HEK293T (cell line): Measurements from ENCODE around the gene NAT10.

Experiments
- CTCF ChIA-PET: fragments of 350-600 bp; formaldehyde crosslinking; extraction: SDS; loops from one replicate; lab custom pipeline; 2021; ENCODE audit warnings: antibody characterized with exemption, inconsistent platforms; lab: Yijun Ruan, JAX
- POLR2A ChIA-PET: fragments of 350-600 bp; formaldehyde crosslinking; extraction: SDS; loops from one replicate; lab custom pipeline; 2020; ENCODE audit warnings: antibody characterized with exemption, inconsistent platforms; lab: Yijun Ruan, JAX
- DNase-seq: peaks from one replicate; pipeline ENCODE4 v3.0.0; 2012; ENCODE audit warnings: mixed read lengths; ENCODE audit errors: extremely low spot score
- ARNT ChIP-seq: fragments of 450-650 bp; IDR thresholded peaks from 2 replicates; pipeline ENCODE4 v1.6.1; 2017; ENCODE audit warnings: mild to moderate bottlenecking
- BHLHE40 ChIP-seq: fragments of 450-650 bp; IDR thresholded peaks from 2 replicates; pipeline ENCODE4 v1.6.1; 2016; ENCODE audit warnings: mild to moderate bottlenecking, moderate library complexity, borderline replicate concordance
- CTBP1 ChIP-seq: fragments of 450-650 bp; IDR thresholded peaks from 2 replicates; pipeline ENCODE4 v1.6.1; 2016; ENCODE audit warnings: borderline replicate concordance
- ELF4 ChIP-seq: fragments of 450-650 bp; IDR thresholded peaks from 2 replicates; pipeline ENCODE4 v1.6.1; 2017; ENCODE audit warnings: antibody characterized with exemption
- FOXA1 ChIP-seq: fragments of 450-650 bp; IDR thresholded peaks from 2 replicates; pipeline ENCODE4 v1.6.1; 2016; ENCODE audit warnings: mild to moderate bottlenecking
- FOXK2 ChIP-seq: fragments of 450-650 bp; IDR thresholded peaks from 2 replicates; pipeline ENCODE4 v1.6.1; 2016; ENCODE audit warnings: mild to moderate bottlenecking
- FOXM1 ChIP-seq: fragments of 450-650 bp; IDR thresholded peaks from 2 replicates; pipeline ENCODE4 v1.6.1; 2017; ENCODE audit warnings: mild to moderate bottlenecking, borderline replicate concordance
- HDGF ChIP-seq: fragments of 450-650 bp; IDR thresholded peaks from 2 replicates; pipeline ENCODE4 v1.6.1; 2017; ENCODE audit warnings: antibody characterized with exemption, borderline replicate concordance
- L3MBTL2 ChIP-seq: fragments of 450-650 bp; conservative IDR thresholded peaks from 2 replicates; pipeline ENCODE4 v1.6.1; 2016; ENCODE audit warnings: mild to moderate bottlenecking
- LEF1 ChIP-seq: fragments of 450-650 bp; IDR thresholded peaks from 2 replicates; pipeline ENCODE4 v1.6.1; 2017; ENCODE audit warnings: mild to moderate bottlenecking, borderline replicate concordance
- NFRKB ChIP-seq: fragments of 450-650 bp; IDR thresholded peaks from 2 replicates; pipeline ENCODE4 v1.6.1; 2016; ENCODE audit warnings: mild to moderate bottlenecking, moderate library complexity
- SP1 ChIP-seq: fragments of 450-650 bp; IDR thresholded peaks from 2 replicates; pipeline ENCODE4 v1.6.1; 2017
- SUZ12 ChIP-seq: fragments of 450-650 bp; IDR thresholded peaks from 2 replicates; pipeline ENCODE4 v1.6.1; 2016; ENCODE audit warnings: mild to moderate bottlenecking
- TARDBP ChIP-seq: fragments of 450-650 bp; IDR thresholded peaks from 2 replicates; pipeline ENCODE4 v1.6.1; 2016
- ZNF384 ChIP-seq: fragments of 450-650 bp; IDR thresholded peaks from 2 replicates; pipeline ENCODE4 v1.6.1; 2016
- TF ChIP-seq, protein P1 (sequence below): fragments of 450-650 bp; IDR thresholded peaks from 2 replicates; pipeline ENCODE4 v1.6.1; 2016

Gene NAT10

DNA sequence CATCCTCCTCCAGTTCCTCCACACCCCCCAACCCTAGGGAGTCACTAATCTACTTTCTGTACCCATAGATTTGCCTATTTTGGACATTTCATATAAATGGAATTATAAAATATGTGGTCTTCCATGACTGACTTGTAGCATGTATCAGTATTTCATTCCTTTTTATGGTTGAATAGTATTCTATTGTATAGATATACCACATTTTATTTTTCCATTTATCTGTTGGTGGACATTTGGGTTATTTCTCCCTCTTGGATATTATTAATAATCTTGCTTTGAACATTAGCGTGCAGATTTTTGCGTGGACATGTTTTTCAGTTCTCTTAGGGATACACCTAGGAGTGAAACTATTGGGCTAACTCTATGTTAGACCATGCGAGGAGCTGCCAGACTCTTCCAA lies 23.4 kb downstream of the NAT10 start:
- no peak for TF ChIP-seq HDGF
- no peak for TF ChIP-seq SUZ12
- POLR2A ChIA-PET: no interaction called here
- CTCF ChIA-PET: no interaction called here
- DNase-seq: no peak

DNA sequence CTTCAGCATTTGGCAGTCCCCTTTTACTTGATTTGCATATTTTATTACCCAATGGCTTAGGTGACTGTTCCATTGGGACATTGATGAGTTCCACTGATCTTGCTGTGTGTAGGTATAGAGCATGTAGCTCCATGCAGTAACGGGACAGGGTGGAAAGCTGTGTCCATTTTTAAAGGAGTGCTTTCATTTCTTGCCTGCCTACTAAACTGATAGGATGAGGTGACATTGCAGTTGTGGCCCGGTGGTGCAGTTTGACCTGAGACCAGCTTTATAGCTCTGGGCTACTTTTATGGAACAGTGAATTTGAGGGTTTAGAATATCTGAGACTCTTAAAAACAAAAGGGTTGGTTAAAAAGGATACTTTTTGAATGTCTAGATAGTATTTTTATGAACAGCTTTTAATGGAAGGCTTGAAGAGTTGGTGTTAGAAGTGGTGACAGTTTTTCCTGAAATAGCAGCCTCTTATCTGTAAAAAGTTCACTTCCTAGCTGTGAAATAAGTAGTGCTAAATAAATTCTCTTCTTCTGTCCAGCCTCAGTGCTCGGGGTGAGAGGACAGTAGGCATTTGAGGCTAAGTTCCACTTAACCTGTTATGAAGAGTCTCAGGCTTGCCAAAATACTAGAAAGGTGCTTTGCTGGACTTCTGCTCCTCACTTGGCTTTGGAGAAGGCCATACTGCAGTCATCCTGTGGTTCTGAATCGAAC lies 27.0 kb downstream of the NAT10 start:
- CTCF ChIA-PET: no interaction called here
- TF ChIP-seq CTBP1 (no peak), SUZ12 (no peak), BHLHE40 (no peak), HDGF (no peak), FOXK2 (no peak)
- DNase-seq: no peak
- POLR2A ChIA-PET: no interaction called here

DNA sequence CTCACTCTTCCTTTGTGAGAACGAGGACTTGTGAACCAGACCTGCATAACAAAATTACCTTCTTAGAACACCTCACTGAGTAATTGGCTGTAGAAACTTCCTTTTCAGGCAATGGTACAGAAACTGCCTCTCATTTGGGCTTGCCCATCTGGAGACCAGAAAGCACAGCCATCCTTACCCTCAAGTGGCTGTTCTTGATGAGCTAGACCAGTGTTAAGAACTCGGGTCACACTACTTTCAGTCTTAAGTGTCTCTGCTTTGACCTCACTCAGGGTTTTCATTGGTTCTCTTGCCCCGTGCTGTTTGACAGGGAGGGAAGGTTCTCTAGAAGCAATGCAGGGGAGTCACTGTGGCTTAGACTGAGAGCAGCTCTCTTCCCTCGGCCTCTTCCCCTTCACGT lies 29.3 kb downstream of the NAT10 start:
- DNase-seq: no peak

DNA sequence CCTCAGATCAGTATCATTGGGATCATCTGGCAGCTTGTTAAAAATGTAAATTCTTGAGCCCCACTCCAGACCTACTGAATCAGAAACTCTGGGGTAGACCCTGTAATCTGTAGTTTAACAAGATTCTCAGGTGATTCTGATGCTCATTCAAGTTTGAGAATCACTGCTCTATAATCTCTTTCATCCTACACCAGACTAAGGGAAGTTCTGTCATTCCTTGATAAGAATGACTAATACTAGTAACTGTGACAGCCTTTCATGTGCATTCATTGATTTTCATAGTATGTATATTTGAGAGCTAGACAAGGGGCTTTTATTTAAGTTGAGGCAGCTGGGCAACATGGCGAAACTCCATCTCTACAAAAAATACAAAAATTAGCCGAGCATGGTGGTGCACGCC lies 30.0 kb downstream of the NAT10 start:
- POLR2A ChIA-PET: no interaction called here
- no peak for DNase-seq
- no peak for TF ChIP-seq FOXM1
- no peak for TF ChIP-seq ZNF384
- CTCF ChIA-PET: interaction anchor here (0.9 kb wide), 1 partner anchor 14 kb away, joined by 9 read pairs; no protein-coding TSS in a partner anchor

More for the DNA sequence above, 29.3 kb downstream of the NAT10 start:
- POLR2A ChIA-PET: no interaction called here
- CTCF ChIA-PET: no interaction called here
- TF ChIP-seq FOXA1 (no peak), BHLHE40 (no peak), SUZ12 (no peak), ARNT (no peak), ELF4 (no peak), HDGF (no peak), SP1 (no peak), FOXK2 (no peak), LEF1 (no peak), CTBP1 (no peak), FOXM1 (no peak), NFRKB (no peak), TARDBP (no peak), ZNF384 (no peak)
- TF ChIP-seq, protein P1, sequence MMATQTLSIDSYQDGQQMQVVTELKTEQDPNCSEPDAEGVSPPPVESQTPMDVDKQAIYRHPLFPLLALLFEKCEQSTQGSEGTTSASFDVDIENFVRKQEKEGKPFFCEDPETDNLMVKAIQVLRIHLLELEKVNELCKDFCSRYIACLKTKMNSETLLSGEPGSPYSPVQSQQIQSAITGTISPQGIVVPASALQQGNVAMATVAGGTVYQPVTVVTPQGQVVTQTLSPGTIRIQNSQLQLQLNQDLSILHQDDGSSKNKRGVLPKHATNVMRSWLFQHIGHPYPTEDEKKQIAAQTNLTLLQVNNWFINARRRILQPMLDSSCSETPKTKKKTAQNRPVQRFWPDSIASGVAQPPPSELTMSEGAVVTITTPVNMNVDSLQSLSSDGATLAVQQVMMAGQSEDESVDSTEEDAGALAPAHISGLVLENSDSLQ: no peak

DNA sequence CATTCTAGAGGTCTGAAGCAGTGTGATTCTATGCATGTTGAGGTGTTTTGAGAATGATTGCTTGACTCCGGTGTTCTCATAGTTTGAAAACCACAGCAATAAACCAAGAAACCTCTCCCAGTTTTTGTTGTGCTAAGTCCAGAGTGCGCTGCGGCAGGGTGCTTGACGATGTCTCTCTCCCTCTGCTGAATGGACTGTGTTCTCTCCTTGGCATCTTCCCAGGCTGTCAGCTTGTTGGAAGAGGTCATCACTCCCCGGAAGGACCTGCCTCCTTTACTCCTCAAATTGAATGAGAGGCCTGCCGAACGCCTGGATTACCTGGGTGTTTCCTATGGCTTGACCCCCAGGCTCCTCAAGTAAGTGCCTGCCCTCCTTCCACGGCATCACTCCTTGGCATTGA lies 31.0 kb downstream of the NAT10 start:
- POLR2A ChIA-PET: interaction anchor here (1.7 kb wide), 1 partner anchor 31 kb away, joined by 4 read pairs; the partner anchor contains the start of gene NAT10
- TF ChIP-seq BHLHE40: no peak
- TF ChIP-seq LEF1: no peak
- no peak for DNase-seq
- CTCF ChIA-PET: no interaction called here

DNA sequence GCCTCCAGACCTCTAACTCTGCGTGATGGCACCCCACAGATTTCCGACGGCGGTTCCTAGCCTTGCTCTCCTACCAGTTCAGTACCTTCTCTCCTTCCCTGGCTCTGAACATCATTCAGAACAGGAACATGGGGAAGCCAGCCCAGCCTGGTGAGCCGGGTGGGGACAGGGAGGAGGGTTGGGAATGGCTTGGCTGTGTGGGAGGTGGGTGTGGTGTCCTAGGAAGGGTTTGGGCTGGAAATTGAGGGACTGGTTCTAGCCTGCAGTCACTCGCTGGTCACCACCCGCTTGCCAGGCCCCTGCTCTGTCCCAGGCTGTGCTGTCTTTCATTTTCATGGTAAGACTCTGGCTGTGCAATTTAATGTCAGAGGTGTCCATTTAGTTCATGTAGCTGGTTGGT lies 33.9 kb downstream of the NAT10 start:
- ChIA-PET CTCF (no interaction called here), POLR2A (no interaction called here)
- no peak for TF ChIP-seq L3MBTL2
- TF ChIP-seq, protein P1: no peak
- TF ChIP-seq CTBP1: no peak
- no peak for TF ChIP-seq ZNF384
- no peak for TF ChIP-seq FOXM1
- TF ChIP-seq SP1: no peak
- TF ChIP-seq TARDBP: no peak
- TF ChIP-seq ELF4: no peak
- no peak for TF ChIP-seq LEF1
- no peak for DNase-seq

DNA sequence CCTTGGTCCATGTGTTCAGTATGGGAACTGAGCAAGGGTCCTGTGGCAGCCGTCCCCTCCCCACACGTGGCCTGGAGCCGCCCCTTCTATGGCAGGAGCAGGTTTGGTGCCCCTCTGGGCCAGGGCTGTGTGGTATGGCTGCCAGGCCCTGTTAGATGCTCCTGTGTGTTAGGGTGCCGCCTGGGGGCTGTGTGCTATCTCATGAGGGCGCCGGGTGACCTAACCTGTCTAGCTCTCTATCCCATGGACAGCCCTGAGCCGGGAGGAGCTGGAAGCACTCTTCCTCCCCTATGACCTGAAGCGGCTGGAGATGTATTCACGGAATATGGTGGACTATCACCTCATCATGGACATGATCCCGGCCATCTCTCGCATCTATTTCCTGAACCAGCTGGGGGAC lies 34.7 kb downstream of the NAT10 start:
- DNase-seq: no peak
- POLR2A ChIA-PET: no interaction called here
- TF ChIP-seq HDGF (no peak), FOXA1 (no peak), LEF1 (no peak), L3MBTL2 (no peak), FOXK2 (no peak), FOXM1 (no peak), BHLHE40 (no peak), NFRKB (no peak), ELF4 (no peak)
- TF ChIP-seq, protein P1: no peak
- CTCF ChIA-PET: no interaction called here

DNA sequence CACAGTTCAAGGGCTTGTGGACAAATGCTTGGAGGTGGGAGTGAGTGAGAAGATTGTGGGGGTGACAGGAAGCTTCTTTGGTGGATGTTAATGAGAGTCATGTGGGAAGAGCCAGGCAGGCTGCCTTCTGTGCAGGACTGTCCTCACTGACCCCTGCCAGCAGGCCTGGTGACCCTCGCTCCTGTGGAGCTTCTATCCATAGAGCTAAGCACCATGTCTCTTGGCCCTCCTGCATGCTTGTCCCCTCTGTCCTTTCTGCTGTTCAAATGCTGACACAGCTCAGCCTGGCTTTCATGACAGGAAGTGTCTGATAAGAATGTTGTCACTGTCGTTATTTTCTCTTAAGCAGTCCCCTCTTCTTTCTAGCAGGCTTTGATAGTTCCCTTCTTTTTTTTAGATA lies 37.6 kb downstream of the NAT10 start:
- no peak for TF ChIP-seq ELF4
- no peak for TF ChIP-seq SP1
- no peak for TF ChIP-seq SUZ12
- DNase-seq: no peak
- POLR2A ChIA-PET: interaction anchor here (0.8 kb wide), 1 partner anchor 37 kb away, joined by 3 read pairs; no protein-coding TSS in a partner anchor
- CTCF ChIA-PET: no interaction called here
